GM18870 (cell line): ENCODE data around the gene RMI2.
A peak's percentile ranks its signal among the peaks of the same experiment; 100 is the strongest.
"Not testable (repeated sequence)": the region's sequence is repeated elsewhere in the genome, so short reads cannot be mapped to it uniquely, and the experiment has no call there.

Source experiments
- ATAC-seq: cut with Tn5 transposase; IDR thresholded peaks from one replicate; pipeline ENCODE4 v1.9.1; 2021; ENCODE audit warnings: moderate library complexity; ENCODE audit not compliant: unreplicated experiment

The RMI2 gene

GRCh38 chr16:11345040-11345862, at the start of gene RMI2:
TSS of gene RMI2 (plus strand) at chr16:11345459. CDS start at chr16:11345472, 13 bp downstream.
- ATAC-seq, result peak; percentile 79

GRCh38 chr16:11295672-11296071, 49.6 kb upstream of the RMI2 start:
- ATAC-seq, result no peak

GRCh38 chr16:11296351-11296705, 48.9 kb upstream of the RMI2 start:
- ATAC-seq, result no peak

GRCh38 chr16:11296706-11297491, 48.4 kb upstream of the RMI2 start:
- ATAC-seq, result peak; percentile 18

- peak; percentile 68 for ATAC-seq
Measured at GRCh38 chr16:11297492-11298142, 47.6 kb upstream of the RMI2 start.

- no peak for ATAC-seq
Measured at GRCh38 chr16:11298143-11298900, 46.9 kb upstream of the RMI2 start.

GRCh38 chr16:11298950-11299547, 46.2 kb upstream of the RMI2 start:
- ATAC-seq, result not testable (repeated sequence)

GRCh38 chr16:11299865-11300559, 45.2 kb upstream of the RMI2 start:
- no peak for ATAC-seq

- no peak for ATAC-seq
Measured at GRCh38 chr16:11300560-11300892, 44.7 kb upstream of the RMI2 start.

GRCh38 chr16:11301645-11302501, 43.4 kb upstream of the RMI2 start:
- no peak for ATAC-seq

- ATAC-seq, result no peak
Measured at GRCh38 chr16:11302977-11303376, 42.3 kb upstream of the RMI2 start.

- no peak for ATAC-seq
Measured at GRCh38 chr16:11303405-11304138, 41.7 kb upstream of the RMI2 start.

- ATAC-seq, result no peak
Measured at GRCh38 chr16:11306381-11306780, 38.9 kb upstream of the RMI2 start.

GRCh38 chr16:11306997-11307638, 38.1 kb upstream of the RMI2 start:
- ATAC-seq, result no peak

- no peak for ATAC-seq
Measured at GRCh38 chr16:11307639-11308492, 37.4 kb upstream of the RMI2 start.

GRCh38 chr16:11308493-11309283, 36.6 kb upstream of the RMI2 start:
- ATAC-seq, result no peak
